GM18873 (cell line): Measurements from ENCODE around the gene FOXE1.

Experiments used
- ATAC-seq: cut with Tn5 transposase; IDR thresholded peaks from one replicate; pipeline ENCODE4 v1.9.1; 2021; ENCODE audit warnings: mild to moderate bottlenecking, moderate library complexity, moderate number of reproducible peaks; ENCODE audit not compliant: unreplicated experiment, low FRiP score

FOXE1 gene

DNA sequence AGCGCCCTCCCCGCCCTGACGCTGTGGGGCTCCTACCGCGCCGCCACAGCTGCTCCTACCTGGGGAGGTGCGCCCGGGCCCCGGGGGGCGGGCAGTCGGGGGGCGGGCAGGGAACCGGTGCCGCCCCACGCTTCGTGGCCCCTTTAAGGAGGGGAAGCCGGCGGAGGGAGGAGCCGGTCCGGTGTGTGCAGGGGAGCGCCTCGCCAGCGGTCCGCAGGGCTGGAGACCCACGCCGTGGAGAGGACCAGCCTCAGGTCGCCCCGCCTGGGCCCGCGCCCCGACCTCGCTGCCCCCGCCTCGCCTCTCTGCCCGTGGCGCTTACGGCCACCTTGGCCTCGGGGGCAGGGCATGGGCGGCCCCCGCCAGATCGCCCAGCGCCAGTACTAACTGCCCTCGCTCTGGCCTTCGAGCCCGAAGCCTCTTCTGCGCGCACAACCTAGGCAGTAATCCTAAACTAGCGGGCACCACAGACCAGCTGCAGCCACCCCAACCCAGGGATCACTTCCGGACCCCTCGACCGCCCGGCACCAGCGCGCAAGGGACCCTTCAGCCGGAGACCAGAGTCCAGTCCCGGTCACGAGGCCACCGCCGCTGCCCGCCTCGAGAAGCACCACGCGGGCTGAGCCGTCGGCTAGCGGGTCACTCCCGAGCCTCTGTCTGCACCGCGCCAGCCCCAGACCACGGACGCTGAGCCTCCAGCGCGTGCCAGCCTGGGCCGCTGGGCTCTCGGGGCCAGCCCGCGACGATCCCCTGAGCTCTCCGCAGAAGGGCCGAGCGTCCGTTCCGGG, at the start of gene FOXE1:
Gene FOXE1 (plus strand): TSS at position 171 of the 788 bp plus-strand sequence. CDS start 689 bp downstream, outside the sequence.
- no peak for ATAC-seq

- ATAC-seq, result no peak
These were observed 49.0 kb upstream of the FOXE1 start for GRCh38 chr9:97804059-97804365.

DNA sequence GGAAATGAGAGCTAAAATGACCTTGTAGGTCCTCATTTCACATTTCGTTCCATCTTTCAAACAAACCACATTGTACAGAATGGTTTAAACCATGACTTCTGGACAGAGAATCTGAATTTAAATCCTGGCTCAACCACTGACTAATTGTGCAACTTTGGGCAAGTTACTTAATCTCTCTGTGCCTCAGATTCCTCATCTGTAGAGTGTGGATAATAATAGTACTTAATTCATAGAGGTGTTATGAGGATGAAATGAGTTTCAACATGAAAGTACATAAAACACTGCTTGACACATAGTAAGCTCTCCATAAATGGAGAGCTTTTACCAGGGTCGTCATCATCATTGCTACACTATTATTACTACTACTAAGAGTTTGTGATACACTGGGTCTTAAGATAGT, 46.3 kb upstream of the FOXE1 start:
- no peak for ATAC-seq

- ATAC-seq, result no peak
These were observed 45.3 kb upstream of the FOXE1 start for GRCh38 chr9:97807681-97808080.

GRCh38 chr9:97808415-97808814, 44.6 kb upstream of the FOXE1 start:
- ATAC-seq, result no peak

- ATAC-seq, result no peak
These were observed 44.1 kb upstream of the FOXE1 start for GRCh38 chr9:97808972-97809371.

DNA sequence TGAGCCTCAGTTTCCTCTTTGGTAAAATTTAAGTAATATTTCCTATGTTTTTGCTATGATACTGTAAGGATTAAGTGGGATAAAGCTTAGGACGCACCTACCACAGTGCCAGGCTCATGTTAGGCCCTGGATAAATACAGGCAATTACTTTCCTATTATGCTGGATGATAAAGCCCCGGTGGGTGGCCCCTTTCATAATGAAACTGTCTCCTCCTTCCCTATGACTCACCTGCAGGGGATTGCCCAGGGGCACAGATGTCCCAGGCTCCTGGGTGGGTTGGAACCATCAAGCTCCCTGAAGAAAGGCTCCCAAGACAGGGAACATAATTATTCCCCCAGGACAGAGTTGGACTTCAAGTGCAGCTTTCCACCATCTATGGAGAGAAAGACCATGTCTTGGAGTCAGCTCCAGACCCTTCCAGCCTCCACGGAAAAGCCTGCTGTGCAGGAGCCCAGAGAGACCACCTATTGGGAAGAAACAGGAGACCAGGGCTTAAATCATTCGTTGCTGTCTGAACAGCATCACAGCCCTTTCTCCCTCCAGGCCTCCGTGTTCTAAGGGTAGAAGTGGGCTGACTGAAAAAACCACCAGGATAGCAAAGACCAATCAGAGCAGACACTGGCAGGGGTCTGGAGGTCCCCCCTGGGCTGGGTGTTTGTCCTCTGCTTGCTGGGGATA, 43.2 kb upstream of the FOXE1 start:
- no peak for ATAC-seq

DNA sequence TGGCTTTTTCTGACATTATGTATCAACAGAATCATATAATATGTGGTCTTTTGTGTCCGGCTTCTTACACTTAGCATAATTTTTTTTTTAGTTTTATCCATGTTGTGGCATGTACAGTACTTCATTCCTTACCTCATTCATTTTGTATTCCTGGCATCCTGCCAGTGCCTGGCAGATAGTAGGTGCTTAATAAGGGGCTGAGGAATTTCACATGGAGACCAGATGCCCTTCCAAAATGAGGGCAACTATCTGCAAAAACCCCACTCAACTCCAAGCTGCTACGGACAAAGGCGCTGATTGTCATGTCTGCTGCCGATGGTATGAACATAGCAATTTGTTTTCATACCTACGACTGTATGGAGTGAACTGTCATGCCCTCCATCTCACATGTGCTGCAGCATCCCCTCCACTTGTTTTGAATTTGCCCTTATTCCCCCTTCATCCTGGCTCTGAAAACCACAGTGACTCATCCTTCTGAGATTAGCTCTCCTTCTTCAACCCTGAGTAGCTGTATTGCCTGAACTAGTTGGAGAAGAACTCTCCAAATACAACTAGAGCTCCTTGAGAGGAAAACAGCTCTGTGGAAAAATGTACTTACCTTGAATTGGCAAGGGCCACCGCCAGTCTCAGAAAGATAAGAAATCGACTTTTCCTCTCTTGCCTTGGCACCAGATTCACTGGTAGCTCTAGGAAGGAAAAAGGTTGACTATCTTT, 41.3 kb upstream of the FOXE1 start:
- ATAC-seq, result no peak

DNA sequence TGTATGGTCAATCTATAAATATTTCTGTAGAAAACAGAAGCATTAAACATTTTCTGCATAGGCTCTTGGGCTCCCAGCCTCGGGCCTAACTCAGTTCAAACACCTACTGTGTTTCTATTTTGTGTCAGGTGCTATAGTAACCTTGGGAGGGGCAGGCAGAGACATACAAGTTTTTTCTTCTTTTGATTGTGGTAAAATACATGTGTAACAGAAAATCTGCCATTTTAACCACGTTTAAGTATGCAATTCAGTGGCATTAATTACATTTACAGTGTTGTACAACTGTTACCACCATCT, 40.8 kb upstream of the FOXE1 start:
- ATAC-seq, result no peak

GRCh38 chr9:97813072-97813471, 40.0 kb upstream of the FOXE1 start:
- ATAC-seq, result no peak

DNA sequence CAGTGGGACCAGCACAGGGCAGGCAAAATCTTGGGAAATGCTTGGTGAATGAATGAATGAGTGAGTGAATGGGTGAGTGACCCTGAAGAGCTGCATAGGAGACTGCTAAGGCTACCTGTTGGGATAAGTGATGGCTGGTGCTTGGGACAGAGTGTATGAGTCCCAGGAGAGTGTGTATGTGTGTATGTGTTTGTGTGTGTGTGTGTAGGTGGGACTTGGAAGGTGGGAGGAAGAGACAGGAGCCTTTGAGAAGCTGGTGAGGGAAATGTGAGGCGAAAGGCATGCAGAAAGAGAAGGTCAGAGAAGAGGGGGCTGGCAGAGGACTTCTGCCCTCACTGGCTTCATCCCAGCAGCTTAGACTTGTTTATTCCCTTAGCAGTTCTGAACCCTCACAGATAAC, 33.3 kb upstream of the FOXE1 start:
- ATAC-seq, result no peak

DNA sequence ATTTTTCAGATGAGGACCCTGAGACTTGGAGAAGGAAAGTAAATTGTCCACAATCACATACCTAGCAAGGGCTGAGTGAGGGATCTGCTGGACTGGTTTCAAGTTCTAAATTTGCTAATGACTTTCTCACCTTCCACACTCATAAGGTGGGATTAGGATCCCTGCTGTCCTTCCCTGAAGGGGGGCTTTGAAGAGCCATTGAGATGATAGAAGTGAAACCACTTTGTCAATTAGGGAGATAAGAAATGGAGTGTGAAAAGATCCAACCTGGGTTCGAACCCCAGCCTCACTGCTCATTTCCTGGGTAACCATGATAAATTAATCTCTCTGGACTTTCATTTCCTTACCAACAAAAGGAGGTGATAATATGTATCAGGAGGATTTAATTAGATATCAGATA, 32.7 kb upstream of the FOXE1 start:
- ATAC-seq, result no peak

DNA sequence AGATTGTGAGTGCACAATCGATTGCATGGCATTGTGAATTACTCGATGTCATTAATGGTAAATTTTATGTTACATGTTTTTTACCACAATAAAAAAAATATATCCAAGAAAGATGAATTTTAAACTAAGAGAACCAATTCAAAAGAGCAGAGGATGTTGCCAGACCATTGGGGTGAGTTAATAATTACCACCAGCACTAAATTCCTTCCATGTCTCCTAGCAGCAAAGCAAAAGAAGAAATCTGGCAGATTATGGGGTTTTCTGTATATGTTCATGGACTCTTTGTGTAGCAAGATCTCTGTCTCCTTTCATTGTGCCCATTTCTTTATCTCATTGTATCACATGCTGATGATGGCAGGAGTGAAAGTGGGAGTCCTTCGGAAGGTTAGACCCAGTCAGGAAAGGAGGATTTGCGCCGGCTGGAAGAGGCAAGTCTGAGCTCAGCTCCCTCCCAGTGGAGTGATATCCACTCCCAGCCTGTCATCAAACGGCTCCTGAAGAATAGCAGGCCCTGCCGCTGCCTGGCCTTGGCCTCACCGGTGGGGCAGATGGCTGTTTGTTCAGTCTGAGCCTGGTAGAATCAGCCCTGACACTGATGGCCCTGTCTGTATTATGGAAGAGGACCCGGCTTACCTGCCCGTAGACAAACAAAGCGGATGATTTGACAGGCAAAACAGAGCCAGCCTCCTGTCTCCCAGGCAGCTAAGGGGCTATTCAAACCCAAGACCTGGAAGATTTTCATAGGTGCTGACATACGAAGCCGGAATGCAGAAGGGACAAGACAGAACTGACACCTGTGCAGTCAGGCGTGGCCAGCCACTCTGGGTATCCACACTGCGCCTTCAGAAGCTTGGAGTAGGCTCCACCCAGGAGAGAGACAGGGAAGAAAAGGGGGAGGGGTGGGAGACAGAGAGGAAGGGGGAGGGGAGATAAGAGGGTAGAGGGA, 21.9 kb upstream of the FOXE1 start:
- no peak for ATAC-seq

GRCh38 chr9:97831843-97832636, 21.0 kb upstream of the FOXE1 start:
- no peak for ATAC-seq

- no peak for ATAC-seq
These were observed 12.5 kb upstream of the FOXE1 start for GRCh38 chr9:97840521-97840920.

- ATAC-seq, result no peak
These were observed 10.1 kb upstream of the FOXE1 start for GRCh38 chr9:97842960-97843359.

- no peak for ATAC-seq
These were observed 7.9 kb upstream of the FOXE1 start for GRCh38 chr9:97845130-97845529.

DNA sequence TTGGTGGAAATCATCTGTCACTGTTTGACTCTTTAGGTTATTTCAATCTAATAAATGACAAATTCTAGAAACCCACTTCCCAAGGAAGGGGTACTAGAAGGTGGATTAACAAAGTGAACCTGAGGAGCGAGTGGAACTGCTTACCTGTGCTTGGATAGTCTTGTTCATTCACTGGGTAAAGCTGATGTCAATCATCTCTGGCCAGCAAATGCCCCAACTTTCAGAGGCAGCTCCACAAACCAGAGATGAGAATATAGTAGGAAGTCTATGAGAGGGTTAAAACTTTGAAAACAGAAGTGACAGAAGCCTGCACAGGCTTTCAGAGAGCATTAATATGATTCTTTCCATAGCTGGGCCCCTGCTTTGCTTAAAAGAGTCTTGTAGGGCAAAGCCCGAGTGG, 7.3 kb upstream of the FOXE1 start:
- ATAC-seq, result no peak

DNA sequence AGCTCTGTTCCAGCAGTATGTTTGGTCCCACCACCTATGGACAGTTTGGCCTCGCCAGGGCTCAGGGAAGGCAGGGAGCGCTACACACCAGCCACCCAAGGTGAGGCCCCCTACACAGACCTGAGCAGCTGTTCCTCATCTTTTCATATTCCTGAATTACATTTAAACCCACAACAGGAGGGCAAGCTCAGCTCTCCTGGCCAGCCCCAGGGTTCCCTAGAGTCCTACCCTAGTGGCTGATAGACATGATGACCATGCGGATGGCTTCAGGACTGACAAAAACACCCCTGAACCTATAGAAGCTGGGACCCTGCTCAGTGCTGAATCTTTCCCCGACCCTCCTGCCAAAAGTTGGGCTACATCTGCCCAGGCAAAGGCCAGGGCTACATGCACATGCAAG, 6.7 kb upstream of the FOXE1 start:
- no peak for ATAC-seq
